ENCODE measurements around the gene PNMA8C.

DNA sequence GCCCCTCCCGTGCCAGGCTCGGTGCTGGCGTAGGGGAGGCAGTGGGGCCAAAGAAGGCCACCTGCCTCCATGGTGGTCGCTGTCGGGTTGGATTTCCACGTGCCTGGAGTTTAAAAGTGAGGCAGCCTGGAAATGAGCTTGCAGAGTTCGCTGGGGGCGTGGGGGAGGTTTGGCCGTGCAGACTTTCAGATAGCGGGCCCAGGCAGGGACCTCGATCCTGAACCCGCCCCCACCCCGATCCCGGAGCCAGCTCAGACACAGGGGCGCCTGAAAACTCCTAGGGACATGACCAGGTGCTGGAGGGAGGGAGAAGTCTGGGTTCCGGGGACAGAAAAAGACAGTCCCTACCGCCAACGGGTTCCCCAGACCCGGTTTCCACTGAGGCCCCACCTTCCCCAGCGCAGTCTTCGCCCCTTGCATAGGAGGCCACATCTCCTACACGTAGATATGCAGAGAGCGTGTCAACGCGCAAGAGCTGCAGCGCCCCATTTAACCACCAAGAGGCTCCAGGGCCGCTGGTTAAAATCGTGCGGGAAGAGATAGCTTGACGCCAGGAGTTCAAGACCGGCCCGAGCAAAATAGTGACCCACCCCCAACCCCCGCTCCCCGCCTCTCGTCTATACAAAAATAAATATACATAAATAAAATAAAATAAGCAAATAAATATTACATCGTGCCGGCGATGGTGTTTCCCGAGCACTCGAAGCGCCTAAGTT is 23.8 kb downstream of the PNMA8C start:
- no peak for TF ChIP-seq POLR2A (IDR thresholded peaks at IDR 0.05; ENCODE audit: low read depth, low read length)
- no peak for TF ChIP-seq POLR2AphosphoS5 (IDR thresholded peaks at IDR 0.05; ENCODE audit: low read depth, low read length)
- no peak for TF ChIP-seq TAF1 (IDR thresholded peaks at IDR 0.05; ENCODE audit: low read depth, low read length)
- no peak for TF ChIP-seq PAX5 (IDR thresholded peaks at IDR 0.05; ENCODE audit: insufficient read depth, low read length, severe bottlenecking)
- no peak for TF ChIP-seq SPI1 (IDR thresholded peaks at IDR 0.05; ENCODE audit: low read depth, low read length)
